ENCODE measurements around the gene OPHN1. TPM values are rescaled to one million over a fixed set of nuclear protein-coding genes. Genes with fewer than 3 reads are reported as not detected.
A peak's percentile ranks its signal among the peaks of the same experiment; 100 is the strongest.

OPHN1 gene
- total RNA-seq, 1 donor from 2014 or later = 3.7 TPM

DNA sequence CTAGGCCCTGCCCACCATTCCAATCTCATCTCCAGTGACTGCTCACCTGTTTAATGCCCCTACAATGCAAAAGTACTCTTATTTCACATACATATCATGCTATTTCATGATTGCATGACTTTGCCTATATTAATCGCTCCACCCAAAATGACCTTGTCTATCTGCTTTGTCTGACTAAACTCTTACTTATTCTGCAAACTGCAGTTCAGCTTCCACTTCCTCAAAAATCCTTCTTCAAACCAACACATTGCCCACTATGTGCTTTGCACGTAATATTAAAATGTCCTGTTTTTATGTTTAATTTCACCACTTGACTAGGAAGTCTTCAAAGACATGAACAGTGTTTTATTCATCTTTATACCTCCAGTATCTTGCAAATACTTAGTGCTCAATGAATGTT, 229.6 kb downstream of the OPHN1 start:
- no peak for TF ChIP-seq CTCF (conservative IDR thresholded peaks at IDR 0.05; ENCODE audit: low read depth, low read length)
- no peak overlapping the region for H3K4me3 ChIP-seq (ENCODE audit: low read depth, low read length)
- DNase-seq (ENCODE audit: low read depth) = no peak

- no peak for TF ChIP-seq CTCF (conservative IDR thresholded peaks at IDR 0.05; ENCODE audit: low read depth, low read length)
- DNase-seq (ENCODE audit: low read depth) = no peak
Measured at GRCh38 chrX:68203211-68203610, 230.1 kb downstream of the OPHN1 start.

GRCh38 chrX:68199062-68199848, 234.0 kb downstream of the OPHN1 start:
- H3K4me3 ChIP-seq (ENCODE audit: low read depth, low read length) = no peak overlapping the region
- no peak for TF ChIP-seq CTCF (conservative IDR thresholded peaks at IDR 0.05; ENCODE audit: low read depth, low read length)
- no peak for DNase-seq (ENCODE audit: low read depth)

More at GRCh38 chrX:68203211-68203610, 230.1 kb downstream of the OPHN1 start:
- H3K4me3 ChIP-seq (ENCODE audit: low read depth, low read length) = no peak overlapping the region

DNA sequence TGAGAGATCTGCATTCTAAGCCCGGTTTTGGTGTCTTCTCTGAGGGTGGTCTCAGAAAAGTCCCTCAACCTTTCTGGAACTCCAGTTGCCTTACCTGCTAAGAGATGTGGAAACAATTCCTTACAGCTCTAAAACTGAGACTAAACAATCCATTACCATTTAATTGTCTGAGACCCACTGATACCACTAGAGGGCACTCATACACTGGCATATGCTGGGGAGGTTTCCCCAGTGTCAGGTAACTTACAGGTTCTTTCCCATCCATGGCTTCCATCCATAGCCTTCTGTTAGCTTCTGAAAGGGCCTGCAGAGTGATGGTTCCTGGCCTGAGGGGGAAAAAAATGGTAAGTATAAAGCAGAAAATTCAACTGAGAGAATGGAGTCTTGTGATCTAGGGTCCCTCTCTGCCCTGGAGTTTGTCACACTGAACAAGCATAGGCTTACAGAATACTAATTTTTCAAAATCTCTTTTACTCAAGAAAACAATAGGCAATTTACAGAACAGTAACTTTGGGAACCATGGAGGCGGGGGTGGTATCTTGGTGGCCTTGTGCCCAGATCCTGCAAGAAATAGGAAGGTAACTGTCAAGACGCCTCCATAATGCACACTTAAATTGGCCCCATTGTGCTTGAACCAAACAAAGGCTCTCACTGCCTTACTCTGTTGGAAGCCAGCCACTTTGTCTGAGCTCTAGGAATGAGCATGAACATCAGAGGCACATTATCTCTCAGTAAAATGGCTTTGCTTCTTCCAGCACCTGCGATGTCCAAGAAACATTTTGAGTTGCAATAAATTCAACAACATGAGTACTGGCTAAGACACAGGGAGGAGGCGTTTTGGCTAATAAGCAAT, 236.1 kb downstream of the OPHN1 start:
- TF ChIP-seq CTCF (conservative IDR thresholded peaks at IDR 0.05; ENCODE audit: low read depth, low read length) = peak; percentile 64
- peak; percentile 7 for DNase-seq (ENCODE audit: low read depth)
- no peak overlapping the region for H3K4me3 ChIP-seq (ENCODE audit: low read depth, low read length)

DNA sequence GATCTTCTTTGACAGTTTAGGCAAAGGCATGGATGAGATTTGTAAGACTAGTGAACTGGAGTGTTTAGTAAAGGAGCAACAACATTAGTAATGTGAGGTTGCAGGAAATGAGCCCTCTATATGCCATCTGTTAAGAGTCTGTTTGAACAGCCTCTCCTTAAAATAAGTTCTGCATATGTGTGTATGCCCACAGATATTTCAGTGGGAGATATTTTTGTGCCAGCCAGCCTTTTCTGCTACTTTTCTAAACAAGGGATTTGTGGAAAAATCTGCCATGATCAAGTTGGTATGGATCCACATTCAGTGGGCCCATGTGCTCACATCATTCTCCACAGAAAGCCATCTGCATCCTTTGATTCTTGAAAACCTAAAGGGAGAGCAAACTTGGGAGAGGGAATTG, 237.7 kb downstream of the OPHN1 start:
- no peak for DNase-seq (ENCODE audit: low read depth)
- TF ChIP-seq CTCF (conservative IDR thresholded peaks at IDR 0.05; ENCODE audit: low read depth, low read length) = no peak
- no peak overlapping the region for H3K4me3 ChIP-seq (ENCODE audit: low read depth, low read length)

DNA sequence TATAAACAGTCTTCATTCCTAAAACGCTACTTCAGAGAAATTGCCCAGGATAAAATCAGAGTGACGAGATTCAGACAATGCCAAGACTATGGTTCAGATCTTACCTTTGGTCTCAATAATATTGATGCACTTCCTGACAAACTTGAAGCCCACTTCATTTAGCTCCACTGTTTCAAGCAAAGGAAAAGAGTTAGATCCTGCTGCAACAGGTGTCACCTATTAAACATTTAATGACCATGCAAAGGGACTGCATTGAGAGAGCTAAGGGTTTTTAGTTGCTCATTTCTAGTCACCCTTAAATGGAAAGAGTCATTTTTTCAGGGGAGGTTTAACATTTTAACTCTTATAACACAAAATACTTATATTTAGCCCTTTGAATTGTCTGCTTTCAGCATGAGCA, 239.5 kb downstream of the OPHN1 start:
- H3K4me3 ChIP-seq (ENCODE audit: low read depth, low read length) = no peak overlapping the region
- no peak for DNase-seq (ENCODE audit: low read depth)
- TF ChIP-seq CTCF (conservative IDR thresholded peaks at IDR 0.05; ENCODE audit: low read depth, low read length) = no peak

All from epithelial cell of proximal tubule (primary cell).